Hepatocyte (in vitro differentiated cells): ENCODE measurements around the gene SUMO4.

Experiments
- EZH2 ChIP-seq: fragments of 200-600 bp; sonication (generic); IDR thresholded peaks from 2 replicates; pipeline ENCODE4 v1.6.1; 2016; ENCODE audit warnings: antibody characterized with exemption, mild to moderate bottlenecking, borderline replicate concordance
- TF ChIP-seq, protein P1 (sequence below): fragments of 200-600 bp; sonication (generic); IDR thresholded peaks from 2 replicates; pipeline ENCODE4 v1.5.1; 2016; ENCODE audit warnings: antibody characterized with exemption, mild to moderate bottlenecking; ENCODE audit not compliant: poor library complexity

DNA sequence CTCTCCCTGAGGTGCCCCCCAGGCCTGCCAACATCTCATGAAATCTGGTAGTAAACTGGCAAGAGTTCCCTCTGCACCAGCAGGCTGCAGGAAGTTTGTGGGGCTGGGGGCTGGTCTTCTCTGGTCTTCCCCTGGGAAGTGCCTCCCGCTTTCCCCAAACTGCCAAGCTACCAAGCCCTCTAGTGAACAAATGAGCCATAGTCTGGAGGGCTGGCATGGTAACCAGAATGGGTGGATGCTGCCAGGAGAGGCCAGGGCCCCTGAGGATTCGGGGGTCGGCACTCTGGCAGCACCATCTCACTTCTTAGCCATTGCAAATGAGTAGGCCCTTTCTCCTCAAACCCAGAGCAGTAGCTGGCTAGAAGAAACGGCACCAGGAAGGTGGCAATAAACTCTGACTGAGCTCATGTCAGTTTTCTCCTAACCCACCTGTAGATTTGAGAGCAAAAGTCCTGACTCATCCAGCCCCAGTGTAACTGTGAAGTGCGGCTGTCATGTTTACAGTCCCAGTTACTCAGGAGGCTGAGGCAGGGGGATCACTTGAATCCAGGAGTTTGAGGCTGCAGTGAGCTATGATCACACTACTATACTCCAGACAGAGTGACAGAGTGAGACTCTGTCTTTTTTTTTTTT is 48.9 kb downstream of the SUMO4 start:
- TF ChIP-seq, protein P1, sequence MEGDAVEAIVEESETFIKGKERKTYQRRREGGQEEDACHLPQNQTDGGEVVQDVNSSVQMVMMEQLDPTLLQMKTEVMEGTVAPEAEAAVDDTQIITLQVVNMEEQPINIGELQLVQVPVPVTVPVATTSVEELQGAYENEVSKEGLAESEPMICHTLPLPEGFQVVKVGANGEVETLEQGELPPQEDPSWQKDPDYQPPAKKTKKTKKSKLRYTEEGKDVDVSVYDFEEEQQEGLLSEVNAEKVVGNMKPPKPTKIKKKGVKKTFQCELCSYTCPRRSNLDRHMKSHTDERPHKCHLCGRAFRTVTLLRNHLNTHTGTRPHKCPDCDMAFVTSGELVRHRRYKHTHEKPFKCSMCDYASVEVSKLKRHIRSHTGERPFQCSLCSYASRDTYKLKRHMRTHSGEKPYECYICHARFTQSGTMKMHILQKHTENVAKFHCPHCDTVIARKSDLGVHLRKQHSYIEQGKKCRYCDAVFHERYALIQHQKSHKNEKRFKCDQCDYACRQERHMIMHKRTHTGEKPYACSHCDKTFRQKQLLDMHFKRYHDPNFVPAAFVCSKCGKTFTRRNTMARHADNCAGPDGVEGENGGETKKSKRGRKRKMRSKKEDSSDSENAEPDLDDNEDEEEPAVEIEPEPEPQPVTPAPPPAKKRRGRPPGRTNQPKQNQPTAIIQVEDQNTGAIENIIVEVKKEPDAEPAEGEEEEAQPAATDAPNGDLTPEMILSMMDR: no peak
- TF ChIP-seq EZH2: no peak
